ENCODE results near the gene CMTM8.
A peak's percentile ranks its signal among the peaks of the same experiment; 100 is the strongest.

The CMTM8 gene

DNA sequence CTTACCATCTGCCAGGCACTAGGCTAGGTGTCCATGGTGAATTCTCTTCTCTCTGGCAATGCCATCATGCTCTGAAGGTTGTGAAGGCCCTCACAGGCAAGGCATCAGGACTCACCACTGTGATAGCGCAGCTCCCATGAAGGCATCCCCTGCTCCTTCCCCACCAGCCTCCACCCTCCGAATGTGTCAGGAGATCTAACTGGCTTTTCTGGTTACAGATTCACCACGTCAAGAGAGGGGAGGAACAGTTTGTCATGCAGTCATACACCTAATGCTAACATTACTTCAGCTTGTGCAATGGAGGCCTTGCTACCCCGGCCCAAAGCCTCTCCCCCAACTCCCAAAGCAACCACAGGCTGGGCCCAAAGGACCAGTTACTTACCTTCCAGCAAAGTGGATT lies 8.9 kb upstream of the CMTM8 start:
- no peak for DNase-seq (ENCODE audit: low read depth)

DNA sequence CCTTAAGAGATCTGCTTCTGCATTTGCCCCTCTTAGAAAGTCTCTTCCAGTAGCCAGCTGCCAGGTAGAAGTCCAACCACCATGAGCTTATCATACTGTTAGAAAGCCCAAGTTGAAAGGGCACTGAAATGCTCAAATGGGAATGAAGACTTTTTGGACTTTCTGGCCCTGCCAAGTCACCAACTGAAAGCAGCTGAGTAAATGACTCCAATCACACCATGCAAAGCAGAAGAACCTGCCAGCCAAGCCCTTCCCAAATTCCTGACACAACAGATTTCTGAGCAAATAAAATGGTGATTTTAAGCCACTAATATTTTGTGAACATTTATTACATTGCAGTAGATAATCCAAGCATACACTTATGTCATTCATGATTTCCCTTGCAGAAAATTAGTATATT lies 2.1 kb upstream of the CMTM8 start:
- no peak for DNase-seq (ENCODE audit: low read depth)

GRCh38 chr3:32237670-32238452 lies 619 bp upstream of the CMTM8 start:
- no peak for DNase-seq (ENCODE audit: low read depth)

- DNase-seq (ENCODE audit: low read depth), result no peak
Measured at GRCh38 chr3:32239307-32240158, 1.1 kb downstream of the CMTM8 start.

- no peak for DNase-seq (ENCODE audit: low read depth)
Measured at GRCh38 chr3:32240159-32240545, 1.7 kb downstream of the CMTM8 start.

DNA sequence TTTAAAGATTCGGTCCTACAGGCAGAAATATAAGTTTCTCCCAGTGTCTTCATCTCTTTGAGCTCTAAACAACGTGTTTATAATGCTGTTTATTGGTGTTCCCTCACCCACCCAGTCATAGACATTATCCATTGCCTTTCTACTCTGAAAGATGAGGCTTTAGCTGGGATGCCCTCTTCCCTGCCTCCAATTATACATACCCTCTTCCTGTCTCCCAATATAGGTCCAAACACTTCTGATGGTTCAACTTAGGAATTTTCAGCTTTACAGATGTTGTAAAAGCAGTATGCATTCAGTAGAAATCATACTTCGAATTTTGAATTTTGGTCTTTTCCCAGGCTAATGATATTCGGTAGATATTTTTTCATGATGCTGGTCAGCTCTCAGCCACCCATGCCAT lies 2.6 kb downstream of the CMTM8 start:
- DNase-seq (ENCODE audit: low read depth), result no peak

DNA sequence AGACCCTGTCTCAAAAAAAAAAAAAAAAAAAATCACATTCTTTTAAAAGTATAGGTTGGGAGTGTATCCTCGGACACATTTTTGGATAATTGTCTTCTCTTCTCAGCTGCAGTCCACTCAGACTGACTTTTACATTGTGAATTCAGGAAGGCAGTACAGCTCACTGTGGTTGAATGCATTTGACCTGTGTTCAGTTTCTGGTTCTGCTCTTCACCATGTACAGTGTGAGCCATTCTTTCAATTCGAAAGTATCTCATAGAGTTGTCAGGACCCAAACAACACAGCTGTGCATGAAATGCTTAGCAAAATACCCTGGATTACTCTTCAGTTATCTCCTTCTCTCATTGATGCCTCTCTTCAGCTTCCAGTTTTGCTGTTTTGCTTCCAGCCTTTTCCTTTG lies 5.0 kb downstream of the CMTM8 start:
- no peak for DNase-seq (ENCODE audit: low read depth)

- DNase-seq (ENCODE audit: low read depth), result no peak
Measured at GRCh38 chr3:32245200-32245599, 6.7 kb downstream of the CMTM8 start.

- DNase-seq (ENCODE audit: low read depth), result no peak
Measured at GRCh38 chr3:32246079-32246675, 7.7 kb downstream of the CMTM8 start.

DNA sequence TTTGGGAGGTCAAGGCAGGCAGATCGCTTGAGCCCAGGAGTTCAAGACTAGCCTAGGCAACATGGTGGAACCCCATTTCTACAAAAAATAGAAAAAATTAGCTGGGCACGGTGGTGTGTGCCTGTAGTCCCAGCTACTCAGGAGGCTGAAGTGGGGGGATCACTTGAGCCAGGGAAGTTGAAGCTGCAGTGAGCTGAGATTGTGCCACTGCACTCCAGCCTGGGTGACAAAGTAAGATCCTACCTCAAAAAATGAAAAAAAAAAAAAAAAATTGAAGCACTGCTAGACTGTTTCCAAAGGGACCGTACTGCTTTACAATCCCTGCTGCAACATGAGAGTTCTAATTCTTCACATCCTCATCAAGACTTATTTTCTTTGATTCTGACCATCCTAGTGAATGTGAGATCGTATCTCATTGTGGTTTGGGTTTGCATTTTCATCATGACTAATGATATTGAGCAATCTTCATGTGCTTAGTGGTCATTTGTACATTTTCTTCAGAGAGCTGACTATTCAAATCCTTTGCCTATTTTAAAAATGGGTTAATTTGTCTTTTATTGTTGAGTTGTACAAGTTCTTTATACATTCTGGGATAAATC lies 10.8 kb downstream of the CMTM8 start:
- peak; percentile 66 for DNase-seq (ENCODE audit: low read depth)

GRCh38 chr3:32254268-32254667 lies 15.8 kb downstream of the CMTM8 start:
- no peak for DNase-seq (ENCODE audit: low read depth)

DNA sequence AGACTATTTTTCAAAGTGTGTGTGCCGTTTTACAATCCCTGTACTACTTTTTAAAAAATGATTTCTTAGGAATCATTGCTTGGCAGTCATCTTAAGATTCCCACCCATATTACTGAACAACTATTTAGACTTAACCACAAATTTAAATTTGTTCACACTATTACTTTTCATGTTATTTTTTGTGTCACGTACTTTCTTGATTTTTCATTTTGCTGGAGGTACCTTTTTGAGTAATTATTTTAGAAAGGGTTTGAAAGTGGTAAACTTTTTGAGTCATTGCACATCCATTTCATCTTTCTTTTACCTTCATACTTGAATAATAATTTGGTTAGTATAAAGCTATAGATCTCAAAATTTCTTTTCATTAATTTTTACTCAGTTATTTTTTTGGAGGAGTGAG lies 16.9 kb downstream of the CMTM8 start:
- DNase-seq (ENCODE audit: low read depth), result no peak

GRCh38 chr3:32256206-32256605 lies 17.7 kb downstream of the CMTM8 start:
- no peak for DNase-seq (ENCODE audit: low read depth)

DNA sequence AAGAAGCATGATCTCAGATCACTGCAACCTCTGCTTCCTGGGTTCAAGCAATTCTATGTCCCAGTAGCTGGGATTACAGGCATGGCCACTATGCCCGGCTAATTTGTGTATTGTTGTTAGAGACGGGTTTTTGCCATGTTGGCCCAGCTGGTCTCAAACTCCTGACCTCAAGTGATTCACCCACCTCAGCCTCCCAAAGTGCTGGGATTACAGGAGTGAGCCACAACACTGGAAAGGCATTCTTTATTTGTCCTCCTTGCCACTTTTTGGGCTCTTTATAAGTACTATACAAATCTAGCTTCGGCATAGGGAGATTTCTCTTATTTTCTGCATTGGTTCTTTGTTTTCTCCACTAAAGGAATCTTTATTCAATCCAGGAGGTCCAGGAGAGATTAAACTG lies 18.6 kb downstream of the CMTM8 start:
- no peak for DNase-seq (ENCODE audit: low read depth)

GRCh38 chr3:32257641-32258438 lies 19.4 kb downstream of the CMTM8 start:
- DNase-seq (ENCODE audit: low read depth), result no peak

DNA sequence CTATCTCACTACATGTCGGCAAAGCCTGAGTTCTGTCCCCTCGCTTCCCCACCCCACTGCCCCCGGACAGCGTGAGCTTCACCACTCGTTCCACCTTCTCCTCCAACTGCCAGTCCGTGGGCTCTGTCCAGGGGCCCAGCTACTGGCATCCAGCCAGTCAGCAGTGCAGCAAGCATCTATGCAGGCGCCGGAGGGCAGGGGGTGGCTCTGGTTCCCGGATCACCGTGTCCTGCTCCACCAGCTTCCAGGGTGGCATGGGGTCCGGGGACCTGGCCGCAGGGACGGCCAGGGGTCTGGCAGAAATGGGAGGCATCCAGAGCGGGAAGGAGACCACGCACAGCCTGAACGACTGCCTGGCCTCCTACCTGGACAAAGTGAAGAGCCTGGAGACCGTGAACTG lies 20.4 kb downstream of the CMTM8 start:
- no peak for DNase-seq (ENCODE audit: low read depth)

GRCh38 chr3:32261545-32261944 lies 23.1 kb downstream of the CMTM8 start:
- DNase-seq (ENCODE audit: low read depth), result no peak

- DNase-seq (ENCODE audit: low read depth), result no peak
Measured at GRCh38 chr3:32262201-32262600, 23.7 kb downstream of the CMTM8 start.

DNA sequence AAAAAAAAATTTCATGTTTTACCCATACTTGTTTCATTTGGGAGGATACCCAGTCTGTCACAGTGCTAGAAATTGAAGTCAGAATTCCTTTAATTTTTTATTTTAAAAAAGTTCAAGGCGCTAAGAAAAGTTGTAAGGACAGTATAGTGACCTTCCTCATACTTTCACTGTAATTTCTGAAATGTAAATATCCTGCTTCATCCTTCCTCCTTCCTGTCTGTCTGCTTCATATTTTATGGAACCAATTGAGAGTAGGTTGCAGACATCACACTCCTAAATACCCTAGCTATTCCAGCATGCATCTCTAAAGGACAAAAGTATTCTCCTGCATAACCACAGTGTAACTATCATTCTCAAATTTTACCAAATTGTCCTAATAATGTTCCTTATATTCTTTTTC lies 35.8 kb downstream of the CMTM8 start:
- no peak for DNase-seq (ENCODE audit: low read depth)

- DNase-seq (ENCODE audit: low read depth), result no peak
Measured at GRCh38 chr3:32275506-32275905, 37.0 kb downstream of the CMTM8 start.

GRCh38 chr3:32276279-32276841 lies 37.9 kb downstream of the CMTM8 start:
- DNase-seq (ENCODE audit: low read depth), result no peak

All from GM04503 (cell line).